Measurements from ENCODE around the gene C9orf72.

Gene C9orf72

DNA sequence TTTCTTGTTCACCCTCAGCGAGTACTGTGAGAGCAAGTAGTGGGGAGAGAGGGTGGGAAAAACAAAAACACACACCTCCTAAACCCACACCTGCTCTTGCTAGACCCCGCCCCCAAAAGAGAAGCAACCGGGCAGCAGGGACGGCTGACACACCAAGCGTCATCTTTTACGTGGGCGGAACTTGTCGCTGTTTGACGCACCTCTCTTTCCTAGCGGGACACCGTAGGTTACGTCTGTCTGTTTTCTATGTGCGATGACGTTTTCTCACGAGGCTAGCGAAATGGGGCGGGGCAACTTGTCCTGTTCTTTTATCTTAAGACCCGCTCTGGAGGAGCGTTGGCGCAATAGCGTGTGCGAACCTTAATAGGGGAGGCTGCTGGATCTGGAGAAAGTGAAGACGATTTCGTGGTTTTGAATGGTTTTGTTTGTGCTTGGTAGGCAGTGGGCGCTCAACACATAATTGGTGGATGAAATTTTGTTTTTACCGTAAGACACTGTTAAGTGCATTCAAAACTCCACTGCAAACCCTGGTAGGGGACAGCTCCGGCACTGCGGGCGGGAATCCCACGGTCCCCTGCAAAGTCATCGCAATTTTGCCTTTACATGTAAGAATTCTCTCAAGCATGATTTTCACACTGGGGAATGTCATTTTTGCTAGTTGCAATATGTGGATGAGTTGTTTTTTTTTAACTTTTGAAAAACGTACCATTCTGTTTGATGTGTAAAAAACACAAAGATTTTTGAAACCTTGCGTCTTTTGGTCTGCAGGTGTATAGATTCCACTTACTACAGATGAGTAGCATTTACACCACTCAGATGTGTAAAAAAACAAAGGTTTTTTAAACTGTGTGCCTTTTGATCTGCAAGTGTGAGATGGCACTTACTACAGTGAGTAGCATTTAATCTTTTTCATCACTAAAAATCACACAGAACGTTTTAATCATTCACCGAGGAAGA lies 631 bp upstream of the C9orf72 start:
- peak; percentile 98 for DNase-seq

DNA sequence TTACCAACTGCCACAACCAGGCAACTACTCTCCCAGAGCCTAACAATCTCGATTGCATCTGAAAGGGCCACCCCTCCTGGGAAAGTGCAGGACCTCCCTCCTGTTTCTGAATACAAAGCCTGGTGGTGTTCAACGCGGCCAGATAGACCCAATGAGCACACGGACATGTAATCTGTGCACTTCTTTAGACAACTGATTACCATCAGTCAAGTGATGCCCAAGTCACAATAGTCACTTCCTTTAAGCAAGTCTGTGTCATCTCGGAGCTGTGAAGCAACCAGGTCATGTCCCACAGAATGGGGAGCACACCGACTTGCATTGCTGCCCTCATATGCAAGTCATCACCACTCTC lies 739 bp downstream of the C9orf72 start:
- DNase-seq: peak; percentile 67

- DNase-seq: no peak
Measured at GRCh38 chr9:27572061-27572460, 1.2 kb downstream of the C9orf72 start.

GRCh38 chr9:27571011-27571410 lies 2.3 kb downstream of the C9orf72 start:
- DNase-seq: no peak

GRCh38 chr9:27569406-27569805 lies 3.9 kb downstream of the C9orf72 start:
- DNase-seq: no peak

DNA sequence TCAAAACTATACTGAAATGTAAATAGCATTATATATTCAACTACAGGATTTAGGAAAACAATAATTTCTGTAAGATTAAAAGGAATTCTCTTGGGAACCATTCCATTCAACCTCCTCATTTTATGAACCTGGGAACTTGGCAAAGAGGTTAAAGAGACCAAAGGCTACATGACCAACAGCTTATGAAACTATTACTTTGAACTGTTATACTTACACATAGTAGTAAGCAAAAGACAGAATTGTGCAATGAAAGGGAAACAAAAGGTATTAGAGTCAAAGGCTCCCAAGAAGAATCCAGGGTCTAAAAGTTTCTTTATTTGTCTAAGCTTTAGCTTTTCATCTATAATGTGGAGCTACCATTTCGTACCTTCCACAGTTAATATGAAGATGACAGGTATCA lies 7.2 kb downstream of the C9orf72 start:
- DNase-seq: no peak

- no peak for DNase-seq
Measured at GRCh38 chr9:27565696-27566095, 7.6 kb downstream of the C9orf72 start.

DNA sequence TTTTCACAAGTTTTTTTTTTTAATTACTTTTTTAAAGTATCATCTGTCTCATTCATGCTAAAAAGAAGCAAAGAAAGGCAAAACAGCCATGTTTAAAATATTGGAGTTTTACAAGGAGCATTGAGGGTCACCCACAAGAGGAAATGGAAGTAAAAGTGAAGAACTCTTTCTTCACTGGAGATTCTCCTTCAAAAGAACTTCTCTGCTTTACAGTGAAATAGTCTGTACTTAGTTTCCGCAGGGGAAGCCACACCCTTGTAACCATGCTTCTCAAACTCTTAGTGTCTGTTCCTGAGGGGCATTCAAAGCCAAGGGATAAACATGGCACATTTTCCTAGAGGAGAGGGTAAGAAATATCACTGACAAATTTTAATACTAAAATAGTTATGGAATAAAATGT lies 8.6 kb downstream of the C9orf72 start:
- no peak for DNase-seq

DNA sequence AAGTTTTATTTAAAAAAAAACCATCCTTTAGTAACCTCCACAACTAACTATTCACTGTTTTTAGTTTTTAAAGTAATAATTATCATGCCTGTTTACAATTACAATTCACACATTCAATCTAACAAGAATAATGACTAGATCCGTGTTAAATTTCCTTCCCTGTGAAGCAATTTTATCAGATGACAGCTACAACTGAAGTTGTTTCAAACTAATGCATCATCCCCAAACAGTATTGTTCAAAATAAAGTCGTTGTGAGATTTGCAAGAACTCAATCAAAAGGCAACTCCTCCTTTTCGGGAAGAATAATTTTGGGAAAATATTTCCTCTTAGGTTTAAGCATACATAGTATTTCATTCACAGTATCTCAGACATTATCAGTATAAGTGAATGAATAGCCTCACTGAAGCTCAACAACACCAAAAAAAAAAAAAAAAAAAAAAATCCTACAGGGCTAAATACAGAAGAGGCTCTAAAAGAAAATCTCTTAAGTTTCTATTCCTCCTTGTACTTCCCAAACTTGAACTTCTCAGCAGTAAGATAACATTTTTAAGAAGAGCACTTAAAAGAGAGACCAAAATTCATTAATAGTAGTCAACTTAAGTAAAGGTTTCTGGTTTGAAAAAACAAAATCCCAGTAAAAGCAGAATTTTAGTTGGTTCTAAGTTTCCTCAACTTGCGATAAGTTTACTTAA lies 9.4 kb downstream of the C9orf72 start:
- no peak for DNase-seq

GRCh38 chr9:27561685-27562084 lies 11.6 kb downstream of the C9orf72 start:
- DNase-seq: no peak

DNA sequence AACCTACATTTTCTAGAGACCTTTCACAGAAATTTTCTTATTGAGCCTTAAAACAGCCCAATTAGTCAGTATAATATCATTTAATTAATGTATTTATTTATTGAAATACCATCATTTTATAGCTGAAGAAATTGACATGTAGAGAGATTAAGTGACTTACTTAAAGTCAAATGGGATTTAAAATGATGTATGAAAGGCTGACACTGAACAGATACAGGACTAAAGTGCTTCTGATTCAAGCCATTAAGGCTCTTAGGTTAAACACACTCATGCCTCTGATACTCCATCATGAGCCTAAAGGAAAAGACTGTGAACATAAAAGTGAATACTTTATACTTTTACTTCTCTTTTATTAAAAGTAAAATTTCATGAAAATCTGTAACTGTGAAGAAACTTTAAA lies 12.8 kb downstream of the C9orf72 start:
- no peak for DNase-seq

DNA sequence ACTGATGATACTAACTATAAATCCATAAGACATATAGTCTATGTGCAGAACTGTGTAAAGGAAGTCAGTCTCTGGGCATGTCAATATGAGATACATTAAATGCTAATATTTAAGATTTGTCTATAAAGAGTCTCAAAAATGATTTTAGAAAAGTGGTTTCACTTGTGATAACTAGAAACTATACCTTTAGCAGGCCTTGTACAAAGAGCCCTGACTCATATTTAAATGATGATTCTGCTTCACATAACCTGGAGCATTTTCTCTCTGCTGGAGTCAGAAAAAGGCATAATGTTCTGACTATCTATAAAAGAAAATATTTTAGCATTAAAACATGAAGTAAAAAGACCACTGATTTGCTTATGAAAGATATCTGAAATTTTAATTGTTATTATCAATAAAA lies 15.0 kb downstream of the C9orf72 start:
- no peak for DNase-seq

- no peak for DNase-seq
Measured at GRCh38 chr9:27556470-27556869, 16.8 kb downstream of the C9orf72 start.

- DNase-seq: no peak
Measured at GRCh38 chr9:27554712-27555111, 18.6 kb downstream of the C9orf72 start.

DNA sequence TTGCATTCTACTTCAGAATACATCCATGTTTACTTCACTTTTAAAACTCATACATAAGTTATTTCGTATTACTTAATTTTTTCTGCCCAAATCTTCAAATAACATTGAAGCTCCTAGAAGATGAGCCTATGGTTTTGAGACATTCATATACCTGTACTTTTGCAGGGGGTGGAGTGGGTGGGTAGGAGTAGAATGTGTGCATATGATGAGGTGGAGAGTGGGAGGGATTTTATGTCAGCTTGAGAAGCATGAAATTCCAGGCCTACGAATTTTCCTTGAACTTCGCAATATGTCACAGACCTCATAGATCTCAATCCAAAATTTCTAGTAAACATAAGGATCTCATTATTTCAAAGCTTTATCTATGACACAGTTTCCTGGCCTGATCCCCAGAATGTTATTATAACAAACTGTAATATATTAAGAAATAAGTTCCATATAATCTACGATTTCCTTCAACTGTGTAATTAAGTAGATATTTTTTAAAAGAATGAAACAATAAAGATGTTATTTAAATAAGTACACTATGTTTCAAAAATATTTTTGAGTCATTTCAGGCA lies 24.0 kb downstream of the C9orf72 start:
- DNase-seq: no peak

GRCh38 chr9:27548055-27548741 lies 25.1 kb downstream of the C9orf72 start:
- no peak for DNase-seq

- no peak for DNase-seq
Measured at GRCh38 chr9:27545471-27545870, 27.8 kb downstream of the C9orf72 start.

DNA sequence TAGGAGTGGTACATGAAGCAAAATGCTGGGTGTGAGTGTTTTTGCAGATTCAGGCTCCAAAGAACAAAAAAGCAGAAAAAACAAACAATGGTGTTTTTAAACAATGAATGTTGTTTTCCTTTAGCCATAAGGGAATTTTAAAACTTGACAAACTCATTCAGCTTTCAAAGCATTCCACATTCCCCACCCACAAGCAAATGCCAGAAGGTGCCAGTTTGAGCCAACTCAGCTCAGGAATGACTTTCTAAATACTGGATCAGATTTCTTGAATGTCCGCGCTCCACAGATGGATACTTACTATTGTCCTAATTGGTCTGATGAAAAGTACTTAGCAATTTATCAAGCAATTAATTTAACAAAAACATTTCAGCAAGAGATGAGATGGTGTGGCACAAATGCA lies 30.8 kb downstream of the C9orf72 start:
- no peak for DNase-seq

GRCh38 chr9:27541740-27542139 lies 31.5 kb downstream of the C9orf72 start:
- no peak for DNase-seq

GRCh38 chr9:27540502-27540901 lies 32.8 kb downstream of the C9orf72 start:
- no peak for DNase-seq

GRCh38 chr9:27539479-27540441 lies 33.5 kb downstream of the C9orf72 start:
- no peak for DNase-seq

DNA sequence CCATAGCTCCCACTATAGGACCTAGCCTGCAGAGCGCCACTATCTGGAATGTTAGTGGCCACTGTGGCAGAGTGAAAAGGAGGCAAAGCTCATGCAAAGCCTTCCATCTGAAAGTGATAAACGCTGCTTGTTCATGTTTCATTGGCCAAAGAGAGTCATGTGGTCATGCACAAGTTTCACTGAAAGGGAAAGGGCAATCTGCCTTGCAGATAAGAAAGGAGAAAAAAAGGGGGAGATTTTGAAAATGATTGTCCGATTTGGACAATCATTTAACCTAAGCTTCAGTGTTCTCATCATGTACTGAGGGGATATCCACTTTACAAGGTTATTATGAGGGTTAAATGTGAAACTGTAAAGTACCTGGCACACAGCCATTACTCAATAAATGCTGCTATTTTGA lies 34.6 kb downstream of the C9orf72 start:
- no peak for DNase-seq

Data from islet precursor cell (in vitro differentiated cells).